ENCODE data around the gene KASH5. TPM values are rescaled to one million over a fixed set of nuclear protein-coding genes. Genes with fewer than 3 reads are reported as not detected.

The KASH5 gene
- total RNA-seq, 1 experiment from 2014 or later, result not detected

- peaks cover 8% of the 10 kb centered on the region; the same call in 1 of the 2 replicates for H3K27me3 ChIP-seq (ENCODE audit: insufficient read depth, low read length)
- Mint-ChIP-seq H3K4me3 (peak overlapping the region in 1 of 2 experiments; percentile 1; a peak in 1 of 5 replicates), H3K36me3 (ENCODE audit: insufficient read depth in 1 of 3, low read depth in 3 of 3) (peaks cover 3 to 15% (median 6%) of the 10 kb centered on the region in 3 experiments), H3K9me3 (peaks cover 4 to 5% of the 10 kb centered on the region in 2 experiments; a peak in 3 of 5 replicates), H3K4me1 (peaks cover 44 to 78% of the 10 kb centered on the region in 2 experiments), H3K27me3 (ENCODE audit: low read depth) (peaks cover 79% of the 10 kb centered on the region), H3K27ac (peak overlapping the region in 2 of 3 experiments; percentile 0 to 1; a peak in 1 of 7 replicates)
- H2BK15ac ChIP-seq (ENCODE audit: low read depth, low read length), result no peak overlapping the region
- DNase-seq, result no peak
- no peak for TF ChIP-seq CTCF (conservative IDR thresholded peaks at IDR 0.05)
- no peak overlapping the region for H2BK5ac ChIP-seq (ENCODE audit: insufficient read length, low read length)
- no peak overlapping the region for H2BK12ac ChIP-seq (ENCODE audit: insufficient read length, low read depth, low read length)
- H4K8ac ChIP-seq (replicated peaks; ENCODE audit: insufficient read length, low read depth, low read length), result no peak overlapping the region
- no peak overlapping the region for H3K9ac ChIP-seq (ENCODE audit: extremely low read depth, insufficient read length, low read length)
- no peak overlapping the region for H2AK5ac ChIP-seq (ENCODE audit: insufficient read length, low read length)
- no peak overlapping the region for H3K4ac ChIP-seq (ENCODE audit: low read depth, low read length)
- no peak overlapping the region for H4K91ac ChIP-seq (ENCODE audit: insufficient read length, low read depth, low read length)
- H2BK20ac ChIP-seq (ENCODE audit: low read depth, low read length, poor library complexity, severe bottlenecking), result no peak overlapping the region
- H3K23me2 ChIP-seq (ENCODE audit: insufficient read length, low read depth, low read length, poor library complexity, severe bottlenecking), result peaks cover 20% of the 10 kb centered on the region
- no peak overlapping the region for H3K56ac ChIP-seq (ENCODE audit: insufficient read length, low read depth, low read length)
- H3K27ac ChIP-seq (ENCODE audit: insufficient read length, low read depth, low read length), result no peak overlapping the region
- WGBS (ENCODE audit: extremely low coverage, insufficient read length, low lambda C conversion rate), result no CpG with 5 or more reads among the region's 9 CpGs
- no peaks in the 10 kb centered on the region for H3K79me1 ChIP-seq (ENCODE audit: insufficient read depth, low read depth, low read length, poor library complexity, severe bottlenecking)
- H3T11ph ChIP-seq (ENCODE audit: low read length), result no peak overlapping the region
- H3K4me2 ChIP-seq (ENCODE audit: insufficient read depth, insufficient read length, low read length), result no peak overlapping the region
- no peak overlapping the region for H2AFZ ChIP-seq (ENCODE audit: low read length)
- no peaks in the 10 kb centered on the region; the same call in none of the 2 replicates for H3K4me1 ChIP-seq (ENCODE audit: insufficient read depth, low read length)
- no peak overlapping the region for H4K5ac ChIP-seq (ENCODE audit: insufficient read length, low read depth, low read length)
- H3K14ac ChIP-seq (ENCODE audit: insufficient read depth, low read length), result no peak overlapping the region
- H4K20me1 ChIP-seq (ENCODE audit: control insufficient read depth, insufficient read depth, insufficient read length), result no peaks in the 10 kb centered on the region
- H2BK120ac ChIP-seq (ENCODE audit: low read depth, low read length, poor library complexity, severe bottlenecking), result no peak overlapping the region
- no peaks in the 10 kb centered on the region for H3K79me2 ChIP-seq (ENCODE audit: insufficient read depth, low read length)
- no peaks in the 10 kb centered on the region for H3K9me3 ChIP-seq (ENCODE audit: control insufficient read depth, low read depth, low read length)
- H3K18ac ChIP-seq (ENCODE audit: insufficient read length, low read depth, low read length), result no peak overlapping the region
- H3K23ac ChIP-seq (ENCODE audit: insufficient read length, low read depth, low read length), result no peak overlapping the region
These were observed 42.2 kb downstream of the KASH5 start for GRCh38 chr19:49430172-49430677.
